ENCODE measurements around the gene EGLN3.
A peak's percentile ranks its signal among the peaks of the same experiment; 100 is the strongest.

EGLN3 gene

DNA sequence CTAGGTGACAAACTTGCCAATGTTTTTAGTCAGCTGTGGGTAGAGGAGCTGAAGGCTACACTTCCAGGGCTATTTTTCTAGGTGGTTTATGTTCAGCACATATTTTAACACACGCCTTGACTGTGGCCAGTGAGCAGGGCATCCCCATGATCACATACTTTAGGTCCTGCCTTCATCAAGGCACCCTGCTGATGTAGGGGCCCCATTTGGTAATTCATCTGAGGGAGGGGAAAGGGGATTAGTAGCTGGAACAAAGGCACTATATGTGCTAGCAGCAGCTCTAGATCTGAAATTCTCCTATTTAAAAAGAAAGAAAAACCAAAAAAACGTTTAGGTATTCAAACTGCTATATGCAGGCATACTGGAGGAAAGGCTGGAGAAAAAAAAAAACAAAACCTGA lies 14.5 kb downstream of the EGLN3 start:
- TF ChIP-seq, protein P1, sequence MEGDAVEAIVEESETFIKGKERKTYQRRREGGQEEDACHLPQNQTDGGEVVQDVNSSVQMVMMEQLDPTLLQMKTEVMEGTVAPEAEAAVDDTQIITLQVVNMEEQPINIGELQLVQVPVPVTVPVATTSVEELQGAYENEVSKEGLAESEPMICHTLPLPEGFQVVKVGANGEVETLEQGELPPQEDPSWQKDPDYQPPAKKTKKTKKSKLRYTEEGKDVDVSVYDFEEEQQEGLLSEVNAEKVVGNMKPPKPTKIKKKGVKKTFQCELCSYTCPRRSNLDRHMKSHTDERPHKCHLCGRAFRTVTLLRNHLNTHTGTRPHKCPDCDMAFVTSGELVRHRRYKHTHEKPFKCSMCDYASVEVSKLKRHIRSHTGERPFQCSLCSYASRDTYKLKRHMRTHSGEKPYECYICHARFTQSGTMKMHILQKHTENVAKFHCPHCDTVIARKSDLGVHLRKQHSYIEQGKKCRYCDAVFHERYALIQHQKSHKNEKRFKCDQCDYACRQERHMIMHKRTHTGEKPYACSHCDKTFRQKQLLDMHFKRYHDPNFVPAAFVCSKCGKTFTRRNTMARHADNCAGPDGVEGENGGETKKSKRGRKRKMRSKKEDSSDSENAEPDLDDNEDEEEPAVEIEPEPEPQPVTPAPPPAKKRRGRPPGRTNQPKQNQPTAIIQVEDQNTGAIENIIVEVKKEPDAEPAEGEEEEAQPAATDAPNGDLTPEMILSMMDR (IDR thresholded peaks at IDR 0.05; ENCODE audit: poor library complexity, severe bottlenecking): no peak
- H3K4me1 ChIP-seq (ENCODE audit: insufficient read depth, poor library complexity, severe bottlenecking): peaks cover 26% of the 10 kb centered on the region
- no peaks in the 10 kb centered on the region for H3K36me3 ChIP-seq (ENCODE audit: low read depth)
- ATAC-seq (ENCODE audit: low read depth): no peak
- H3K27ac ChIP-seq (ENCODE audit: poor library complexity, severe bottlenecking): no peak overlapping the region
- no peak overlapping the region for H3K4me3 ChIP-seq (ENCODE audit: severe bottlenecking)
- no peak for DNase-seq (ENCODE audit: low spot score)
- no peaks in the 10 kb centered on the region for H3K9me3 ChIP-seq (ENCODE audit: severe bottlenecking)
- no peaks in the 10 kb centered on the region for H3K27me3 ChIP-seq (ENCODE audit: insufficient read depth, poor library complexity, severe bottlenecking)

DNA sequence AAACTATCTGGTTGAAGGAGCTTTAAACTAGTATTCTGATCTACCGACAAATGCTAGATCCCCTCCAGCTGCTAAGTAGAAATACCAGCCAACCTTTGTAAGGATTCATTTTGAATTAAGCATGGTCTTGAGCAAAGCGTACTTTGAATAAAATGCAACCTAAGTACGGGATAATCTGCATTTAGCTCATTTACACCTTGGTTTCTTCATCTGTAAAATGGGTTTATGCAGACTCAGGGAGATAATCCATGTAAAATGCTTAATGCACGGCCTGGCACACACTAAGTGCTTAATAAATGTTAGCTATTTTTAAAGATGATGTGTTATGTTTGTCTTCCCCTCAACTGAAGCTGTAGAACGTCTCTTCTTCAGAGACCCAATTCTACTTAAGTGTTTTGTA lies 15.9 kb downstream of the EGLN3 start:
- Histone ChIP-seq H3K27me3 (ENCODE audit: insufficient read depth, poor library complexity, severe bottlenecking) (no peaks in the 10 kb centered on the region), H3K36me3 (ENCODE audit: low read depth) (peaks cover 4% of the 10 kb centered on the region), H3K4me3 (ENCODE audit: severe bottlenecking) (no peak overlapping the region), H3K9me3 (ENCODE audit: severe bottlenecking) (no peaks in the 10 kb centered on the region), H3K4me1 (ENCODE audit: insufficient read depth, poor library complexity, severe bottlenecking) (peaks cover 26% of the 10 kb centered on the region), H3K27ac (ENCODE audit: poor library complexity, severe bottlenecking) (no peak overlapping the region)
- DNase-seq (ENCODE audit: low spot score): no peak
- TF ChIP-seq, protein P1 (IDR thresholded peaks at IDR 0.05; ENCODE audit: poor library complexity, severe bottlenecking): no peak
- no peak for ATAC-seq (ENCODE audit: low read depth)

- Histone ChIP-seq H3K36me3 (ENCODE audit: low read depth) (peaks cover 8% of the 10 kb centered on the region), H3K27ac (ENCODE audit: poor library complexity, severe bottlenecking) (no peak overlapping the region), H3K27me3 (ENCODE audit: insufficient read depth, poor library complexity, severe bottlenecking) (no peaks in the 10 kb centered on the region), H3K9me3 (ENCODE audit: severe bottlenecking) (no peaks in the 10 kb centered on the region), H3K4me3 (ENCODE audit: severe bottlenecking) (no peak overlapping the region), H3K4me1 (ENCODE audit: insufficient read depth, poor library complexity, severe bottlenecking) (peaks cover 23% of the 10 kb centered on the region)
- TF ChIP-seq, protein P1 (IDR thresholded peaks at IDR 0.05; ENCODE audit: poor library complexity, severe bottlenecking): no peak
- ATAC-seq (ENCODE audit: low read depth) (peak; percentile 50), DNase-seq (ENCODE audit: low spot score) (no peak)
Observed at GRCh38 chr14:33934043-33934750, 16.7 kb downstream of the EGLN3 start.

GRCh38 chr14:33933386-33933933 lies 17.4 kb downstream of the EGLN3 start:
- TF ChIP-seq, protein P1 (IDR thresholded peaks at IDR 0.05; ENCODE audit: poor library complexity, severe bottlenecking): no peak
- H3K27ac ChIP-seq (ENCODE audit: poor library complexity, severe bottlenecking): no peak overlapping the region
- H3K9me3 ChIP-seq (ENCODE audit: severe bottlenecking): no peaks in the 10 kb centered on the region
- peaks cover 16% of the 10 kb centered on the region for H3K36me3 ChIP-seq (ENCODE audit: low read depth)
- H3K4me1 ChIP-seq (ENCODE audit: insufficient read depth, poor library complexity, severe bottlenecking): peaks cover 15% of the 10 kb centered on the region
- H3K4me3 ChIP-seq (ENCODE audit: severe bottlenecking): no peak overlapping the region
- ATAC-seq (ENCODE audit: low read depth) (no peak), DNase-seq (ENCODE audit: low spot score) (no peak)
- no peaks in the 10 kb centered on the region for H3K27me3 ChIP-seq (ENCODE audit: insufficient read depth, poor library complexity, severe bottlenecking)

Measured in RWPE2 (cell line).